GM18873 (cell line): ENCODE results near the gene MYEF2.
A peak's percentile ranks its signal among the peaks of the same experiment; 100 is the strongest.

Experiments used
- ATAC-seq: cut with Tn5 transposase; IDR thresholded peaks from one replicate; pipeline ENCODE4 v1.9.1; 2021; ENCODE audit warnings: mild to moderate bottlenecking, moderate library complexity, moderate number of reproducible peaks; ENCODE audit not compliant: unreplicated experiment, low FRiP score

The MYEF2 gene, protein sequence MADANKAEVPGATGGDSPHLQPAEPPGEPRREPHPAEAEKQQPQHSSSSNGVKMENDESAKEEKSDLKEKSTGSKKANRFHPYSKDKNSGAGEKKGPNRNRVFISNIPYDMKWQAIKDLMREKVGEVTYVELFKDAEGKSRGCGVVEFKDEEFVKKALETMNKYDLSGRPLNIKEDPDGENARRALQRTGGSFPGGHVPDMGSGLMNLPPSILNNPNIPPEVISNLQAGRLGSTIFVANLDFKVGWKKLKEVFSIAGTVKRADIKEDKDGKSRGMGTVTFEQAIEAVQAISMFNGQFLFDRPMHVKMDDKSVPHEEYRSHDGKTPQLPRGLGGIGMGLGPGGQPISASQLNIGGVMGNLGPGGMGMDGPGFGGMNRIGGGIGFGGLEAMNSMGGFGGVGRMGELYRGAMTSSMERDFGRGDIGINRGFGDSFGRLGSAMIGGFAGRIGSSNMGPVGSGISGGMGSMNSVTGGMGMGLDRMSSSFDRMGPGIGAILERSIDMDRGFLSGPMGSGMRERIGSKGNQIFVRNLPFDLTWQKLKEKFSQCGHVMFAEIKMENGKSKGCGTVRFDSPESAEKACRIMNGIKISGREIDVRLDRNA

GRCh38 chr15:48177766-48178647, at the start of gene MYEF2:
MYEF2 (minus strand) TSS chr15:48178295; CDS start chr15:48178237, 58 bp downstream.
- peak; percentile 60 for ATAC-seq

DNA sequence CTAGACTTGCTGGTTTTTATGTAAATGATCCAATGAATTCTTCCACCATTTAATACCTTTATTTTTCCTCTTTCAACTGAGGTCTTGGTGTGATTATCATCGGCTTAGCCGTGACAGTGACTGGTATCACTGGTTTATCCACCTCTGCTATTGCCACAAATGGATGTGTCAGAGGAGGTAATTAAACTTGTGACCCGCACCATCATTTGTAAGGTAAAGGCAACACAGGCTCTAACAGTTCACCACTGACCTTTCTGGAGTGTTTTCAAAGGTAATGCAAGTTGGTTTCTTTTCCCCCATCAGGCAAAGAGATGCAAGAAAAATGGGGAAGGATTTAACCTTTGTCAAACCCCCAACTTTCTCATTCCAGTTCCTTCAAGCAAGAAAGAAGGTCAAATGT, 47.7 kb upstream of the MYEF2 start:
- ATAC-seq, result no peak

DNA sequence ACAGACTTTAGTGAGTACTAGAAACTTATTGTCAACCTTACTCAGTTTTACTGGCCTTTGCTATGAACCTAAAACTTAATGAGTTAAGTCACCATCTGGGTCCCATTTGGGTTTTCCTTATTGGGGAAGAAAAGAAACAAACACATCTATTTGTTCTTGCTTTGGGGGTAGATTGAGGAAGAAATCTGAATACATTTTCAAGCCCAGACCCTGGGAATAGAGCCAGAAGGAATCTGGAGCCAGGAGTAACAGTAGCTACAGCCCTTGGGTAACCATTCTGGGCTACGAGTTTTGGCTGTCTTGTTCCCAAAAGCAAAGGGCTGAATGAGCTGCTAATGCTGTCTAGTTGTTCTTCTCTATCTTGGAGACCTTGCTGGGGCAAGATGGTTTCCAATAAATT, 44.5 kb upstream of the MYEF2 start:
- ATAC-seq, result no peak

GRCh38 chr15:48221885-48222284, 43.8 kb upstream of the MYEF2 start:
- ATAC-seq, result no peak

DNA sequence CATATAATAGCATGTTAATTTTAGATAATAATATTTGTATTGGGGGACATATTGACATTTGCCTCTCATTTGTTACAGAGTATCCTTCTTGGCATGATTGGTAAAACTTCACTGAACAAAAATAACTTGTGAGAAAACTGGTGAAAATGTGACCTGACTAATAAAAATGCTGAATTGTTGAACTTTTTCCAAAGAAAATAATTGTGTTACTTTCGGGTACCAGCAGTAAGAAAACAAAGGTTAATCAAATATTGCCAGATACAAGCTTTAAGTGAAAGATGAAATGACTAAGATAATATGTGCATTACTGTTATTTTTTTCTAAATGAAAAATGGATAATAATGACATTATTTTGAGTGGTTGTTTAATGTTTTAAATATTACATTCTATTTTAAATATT, 43.2 kb upstream of the MYEF2 start:
- no peak for ATAC-seq

DNA sequence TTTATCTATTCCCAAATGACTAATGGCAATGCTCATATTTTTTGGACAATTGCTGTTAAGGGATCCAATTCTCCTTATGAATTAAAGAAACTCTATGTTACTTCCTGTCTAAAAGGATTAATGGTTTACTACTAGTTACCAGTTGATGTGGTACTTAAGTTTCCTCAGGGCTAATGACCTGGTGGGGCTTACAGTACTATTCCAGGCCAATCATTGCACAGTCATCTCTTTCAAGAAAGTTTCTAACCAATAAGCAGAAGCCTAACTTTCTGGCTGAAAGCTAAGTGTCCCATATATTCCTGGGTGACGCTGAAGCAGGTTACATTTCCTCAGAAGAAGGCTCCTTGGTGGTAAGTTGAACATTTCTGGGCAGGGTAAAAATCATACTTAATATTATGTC, 27.9 kb upstream of the MYEF2 start, which contains the start of gene SLC12A1:
TSS of gene SLC12A1 (plus strand) at position 322 of the 400 bp plus-strand sequence. CDS start 1,418 bp downstream, outside the sequence.
- no peak for ATAC-seq

GRCh38 chr15:48202068-48202467, 24.0 kb upstream of the MYEF2 start:
- no peak for ATAC-seq

- ATAC-seq, result no peak
Measured at GRCh38 chr15:48191574-48192225, 13.6 kb upstream of the MYEF2 start, which contains the start of gene CTXN2. CTXN2 (plus strand) TSS chr15:48191665; CDS start chr15:48201301, 9,636 bp downstream.

GRCh38 chr15:48190932-48191573, 13.0 kb upstream of the MYEF2 start:
- ATAC-seq, result no peak

- ATAC-seq, result no peak
Measured at GRCh38 chr15:48186271-48186670, 8.2 kb upstream of the MYEF2 start.

GRCh38 chr15:48185529-48185928, 7.4 kb upstream of the MYEF2 start:
- ATAC-seq, result no peak

GRCh38 chr15:48182749-48183148, 4.7 kb upstream of the MYEF2 start:
- ATAC-seq, result no peak

DNA sequence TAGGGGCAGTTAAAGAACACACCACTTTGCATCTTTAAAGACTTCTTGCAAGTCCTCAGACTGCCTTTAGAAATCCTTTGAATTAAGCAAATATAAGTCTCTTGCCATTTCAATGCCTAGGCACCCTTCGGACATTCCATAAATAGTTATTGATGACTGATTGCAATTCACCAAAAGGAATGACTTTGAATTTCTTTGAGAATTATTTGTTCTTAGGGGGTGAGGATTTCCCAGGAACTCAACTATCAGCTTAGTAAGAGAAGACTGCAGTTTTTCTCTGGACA, 495 bp upstream of the MYEF2 start:
- no peak for ATAC-seq

- peak; percentile 48 for ATAC-seq
Measured at GRCh38 chr15:48177383-48177765, 721 bp downstream of the MYEF2 start.

- ATAC-seq, result no peak
Measured at GRCh38 chr15:48176957-48177356, 1.1 kb downstream of the MYEF2 start.

- no peak for ATAC-seq
Measured at GRCh38 chr15:48176112-48176511, 2.0 kb downstream of the MYEF2 start.

DNA sequence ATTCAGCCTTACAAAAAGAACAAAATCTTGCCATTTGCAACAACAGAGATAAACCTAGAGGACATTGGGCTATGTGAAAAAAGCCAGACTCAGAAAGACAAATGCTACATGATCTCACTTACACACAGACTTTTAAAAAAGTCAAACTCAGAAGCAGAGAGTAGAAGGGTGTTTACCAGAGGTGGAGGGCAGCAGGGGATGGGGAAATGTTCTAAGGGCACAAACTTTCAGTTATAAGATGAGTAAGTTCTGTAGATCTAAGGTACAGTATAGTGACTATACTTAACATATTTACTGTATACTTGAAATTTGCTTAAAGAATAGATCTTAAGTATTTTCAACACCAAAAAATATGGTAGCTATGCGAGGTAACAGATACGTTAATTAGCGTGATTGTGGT, 3.0 kb downstream of the MYEF2 start:
- no peak for ATAC-seq

GRCh38 chr15:48170981-48171380, 7.1 kb downstream of the MYEF2 start:
- no peak for ATAC-seq

GRCh38 chr15:48168616-48169015, 9.5 kb downstream of the MYEF2 start:
- no peak for ATAC-seq

DNA sequence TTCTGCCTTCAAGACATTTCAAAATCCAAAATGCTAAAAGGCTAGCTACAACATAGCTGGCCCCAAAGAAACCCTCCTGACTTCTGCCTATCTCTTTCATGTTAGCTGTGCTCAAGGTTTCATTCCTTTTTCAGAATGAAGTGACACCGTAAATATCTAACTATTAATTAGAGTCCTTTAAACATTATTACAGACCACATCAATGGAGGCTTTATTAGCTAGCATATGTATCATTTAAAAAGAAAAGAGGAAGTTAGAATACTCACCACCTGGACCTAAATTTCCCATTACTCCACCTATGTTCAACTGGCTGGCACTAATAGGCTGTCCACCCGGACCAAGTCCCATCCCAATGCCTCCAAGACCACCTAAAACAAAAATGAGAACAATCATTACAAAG, 24.6 kb downstream of the MYEF2 start:
- ATAC-seq, result no peak
